Measurements from ENCODE around the gene PTPRD. TPM values are rescaled to one million over a fixed set of nuclear protein-coding genes. Genes with fewer than 3 reads are reported as not detected.

PTPRD gene
- total and polyA plus RNA-seq, 2 donors: 2.2 to 13.5 TPM

GRCh38 chr9:8899511-8899910 lies 1713.3 kb downstream of the PTPRD start:
- no peak overlapping the region for H3K27ac ChIP-seq (ENCODE audit: low read depth in 1 of 2, low read length in 1 of 2)
- H3K27me3 ChIP-seq (ENCODE audit: control insufficient read depth in 2 of 2, insufficient read depth in 1 of 2, low read length in 1 of 2): no peaks in the 10 kb centered on the region
- DNase-seq (ENCODE audit: low read depth in 6 of 9, low spot score in 9 of 9): no peak
- no peaks in the 10 kb centered on the region for H3K4me1 ChIP-seq (ENCODE audit: control insufficient read depth in 2 of 2, insufficient read depth in 2 of 2, low read length in 2 of 2)
- H3K36me3 ChIP-seq (ENCODE audit: control insufficient read depth in 2 of 2, insufficient read depth in 2 of 2, low read length in 1 of 2): no peaks in the 10 kb centered on the region
- whole genome bisulfite sequencing: 81% methylated on average over 4 of the region's 4 CpGs
- no peaks in the 10 kb centered on the region for H3K9me3 ChIP-seq (ENCODE audit: control insufficient read depth in 2 of 2, insufficient read depth in 1 of 2, low read length in 1 of 2)
- H3K4me3 ChIP-seq (ENCODE audit: low read length in 2 of 2): no peak overlapping the region

GRCh38 chr9:8895861-8896224 lies 1717.0 kb downstream of the PTPRD start:
- Histone ChIP-seq H3K27me3 (ENCODE audit: control insufficient read depth in 2 of 2, insufficient read depth in 1 of 2, low read length in 1 of 2) (no peaks in the 10 kb centered on the region), H3K9me3 (ENCODE audit: control insufficient read depth in 2 of 2, insufficient read depth in 1 of 2, low read length in 1 of 2) (no peaks in the 10 kb centered on the region), H3K27ac (ENCODE audit: low read depth in 1 of 2, low read length in 1 of 2) (no peak overlapping the region), H3K4me1 (ENCODE audit: control insufficient read depth in 2 of 2, insufficient read depth in 2 of 2, low read length in 2 of 2) (no peaks in the 10 kb centered on the region), H3K4me3 (ENCODE audit: low read length in 2 of 2) (no peak overlapping the region), H3K36me3 (ENCODE audit: control insufficient read depth in 2 of 2, insufficient read depth in 2 of 2, low read length in 1 of 2) (no peaks in the 10 kb centered on the region)
- WGBS: 43% methylated on average over 3 of the region's 3 CpGs
- peak in 8 of 9 donors; percentile 25 to 75 (median 40) for DNase-seq (ENCODE audit: low read depth in 6 of 9, low spot score in 9 of 9)

GRCh38 chr9:8895106-8895860 lies 1717.5 kb downstream of the PTPRD start:
- H3K27ac ChIP-seq (ENCODE audit: low read depth in 1 of 2, low read length in 1 of 2): no peak overlapping the region
- DNase-seq (ENCODE audit: low read depth in 6 of 9, low spot score in 9 of 9): no peak
- no peaks in the 10 kb centered on the region for H3K36me3 ChIP-seq (ENCODE audit: control insufficient read depth in 2 of 2, insufficient read depth in 2 of 2, low read length in 1 of 2)

DNA sequence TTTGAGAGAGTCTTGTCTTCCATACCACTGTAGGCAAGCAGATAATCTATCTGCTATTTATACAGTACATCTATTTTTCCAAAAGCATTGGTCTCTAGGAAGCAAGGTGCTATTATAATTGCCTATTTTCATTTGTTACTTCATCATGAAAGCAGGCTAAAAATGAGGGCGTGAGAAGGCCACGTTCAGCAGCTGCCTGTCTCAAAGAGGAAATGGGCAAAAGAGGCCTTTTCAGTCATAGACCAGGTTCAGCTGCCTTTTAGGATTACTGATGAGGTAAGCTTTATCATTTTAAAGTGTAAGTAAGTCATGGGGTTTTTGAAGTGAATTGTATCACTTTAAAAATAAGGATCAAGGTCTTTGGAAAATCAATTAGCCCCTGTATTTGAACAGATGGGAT lies 1722.1 kb downstream of the PTPRD start:
- no peaks in the 10 kb centered on the region for H3K36me3 ChIP-seq (ENCODE audit: control insufficient read depth in 2 of 2, insufficient read depth in 2 of 2, low read length in 1 of 2)
- no peak overlapping the region for H3K4me3 ChIP-seq (ENCODE audit: low read length in 2 of 2)
- WGBS: 56% methylated on average over 2 of the region's 2 CpGs
- no peaks in the 10 kb centered on the region for H3K9me3 ChIP-seq (ENCODE audit: control insufficient read depth in 2 of 2, insufficient read depth in 1 of 2, low read length in 1 of 2)
- no peak overlapping the region for H3K27ac ChIP-seq (ENCODE audit: low read depth in 1 of 2, low read length in 1 of 2)
- no peaks in the 10 kb centered on the region for H3K27me3 ChIP-seq (ENCODE audit: control insufficient read depth in 2 of 2, insufficient read depth in 1 of 2, low read length in 1 of 2)
- DNase-seq (ENCODE audit: low read depth in 6 of 9, low spot score in 9 of 9): no peak
- no peaks in the 10 kb centered on the region for H3K4me1 ChIP-seq (ENCODE audit: control insufficient read depth in 2 of 2, insufficient read depth in 2 of 2, low read length in 2 of 2)

More at GRCh38 chr9:8895106-8895860, 1717.5 kb downstream of the PTPRD start:
- Histone ChIP-seq H3K4me1 (ENCODE audit: control insufficient read depth in 2 of 2, insufficient read depth in 2 of 2, low read length in 2 of 2) (no peaks in the 10 kb centered on the region), H3K9me3 (ENCODE audit: control insufficient read depth in 2 of 2, insufficient read depth in 1 of 2, low read length in 1 of 2) (no peaks in the 10 kb centered on the region), H3K27me3 (ENCODE audit: control insufficient read depth in 2 of 2, insufficient read depth in 1 of 2, low read length in 1 of 2) (no peaks in the 10 kb centered on the region), H3K4me3 (ENCODE audit: low read length in 2 of 2) (no peak overlapping the region)
- 70% methylated on average over 4 of the region's 4 CpGs for WGBS

DNA sequence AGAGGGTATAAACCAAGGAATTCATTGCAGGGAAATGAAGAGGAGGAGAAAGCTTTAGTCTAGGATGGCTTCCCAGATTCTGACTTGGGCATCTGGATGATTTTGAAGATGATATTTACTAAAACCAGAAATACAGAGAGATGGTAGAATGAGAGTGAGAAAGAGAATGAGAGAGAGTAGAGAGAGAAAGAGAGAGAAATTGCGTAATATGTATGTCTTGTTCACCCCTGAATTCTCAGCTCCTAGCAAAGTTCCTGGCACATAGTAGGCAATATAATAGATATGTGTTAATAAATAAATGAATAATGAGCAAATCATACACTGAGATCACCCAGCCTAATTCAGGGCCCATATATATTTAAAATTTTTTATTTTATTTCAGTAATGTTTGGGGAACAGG lies 1723.7 kb downstream of the PTPRD start:
- Histone ChIP-seq H3K4me3 (ENCODE audit: low read length in 2 of 2) (no peak overlapping the region), H3K27ac (ENCODE audit: low read depth in 1 of 2, low read length in 1 of 2) (no peak overlapping the region), H3K4me1 (ENCODE audit: control insufficient read depth in 2 of 2, insufficient read depth in 2 of 2, low read length in 2 of 2) (no peaks in the 10 kb centered on the region), H3K9me3 (ENCODE audit: control insufficient read depth in 2 of 2, insufficient read depth in 1 of 2, low read length in 1 of 2) (no peaks in the 10 kb centered on the region), H3K36me3 (ENCODE audit: control insufficient read depth in 2 of 2, insufficient read depth in 2 of 2, low read length in 1 of 2) (no peaks in the 10 kb centered on the region), H3K27me3 (ENCODE audit: control insufficient read depth in 2 of 2, insufficient read depth in 1 of 2, low read length in 1 of 2) (no peaks in the 10 kb centered on the region)
- DNase-seq (ENCODE audit: low read depth in 6 of 9, low spot score in 9 of 9): no peak
- 100% methylated on average over 1 of the region's 1 CpG for WGBS

GRCh38 chr9:8888591-8888990 lies 1724.2 kb downstream of the PTPRD start:
- Histone ChIP-seq H3K4me1 (ENCODE audit: control insufficient read depth in 2 of 2, insufficient read depth in 2 of 2, low read length in 2 of 2) (no peaks in the 10 kb centered on the region), H3K36me3 (ENCODE audit: control insufficient read depth in 2 of 2, insufficient read depth in 2 of 2, low read length in 1 of 2) (no peaks in the 10 kb centered on the region), H3K27ac (ENCODE audit: low read depth in 1 of 2, low read length in 1 of 2) (no peak overlapping the region), H3K27me3 (ENCODE audit: control insufficient read depth in 2 of 2, insufficient read depth in 1 of 2, low read length in 1 of 2) (no peaks in the 10 kb centered on the region), H3K9me3 (ENCODE audit: control insufficient read depth in 2 of 2, insufficient read depth in 1 of 2, low read length in 1 of 2) (no peaks in the 10 kb centered on the region), H3K4me3 (ENCODE audit: low read length in 2 of 2) (no peak overlapping the region)
- no peak for DNase-seq (ENCODE audit: low read depth in 6 of 9, low spot score in 9 of 9)
- WGBS: 94% methylated on average over 1 of the region's 1 CpG

DNA sequence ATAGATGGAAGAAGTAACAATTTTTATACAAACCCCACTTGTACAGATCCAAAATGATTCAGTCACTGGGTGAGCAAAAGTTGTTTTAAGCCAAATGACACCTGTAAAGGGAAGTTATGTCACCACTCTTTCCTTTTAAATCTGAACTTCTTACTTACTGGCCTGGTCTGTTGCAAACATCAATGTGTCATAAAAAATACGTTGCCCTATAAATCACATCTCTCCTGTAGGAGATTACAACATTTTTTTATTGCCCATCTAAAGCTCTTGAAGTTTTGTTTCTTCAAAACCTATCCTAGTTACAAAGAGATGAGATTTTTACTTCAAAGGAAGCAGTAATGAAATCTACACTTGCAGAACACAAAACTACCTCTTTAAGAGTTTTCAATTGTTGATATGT lies 1725.4 kb downstream of the PTPRD start:
- DNase-seq (ENCODE audit: low read depth in 6 of 9, low spot score in 9 of 9): no peak
- H3K9me3 ChIP-seq (ENCODE audit: control insufficient read depth in 2 of 2, insufficient read depth in 1 of 2, low read length in 1 of 2): no peaks in the 10 kb centered on the region
- no peak overlapping the region for H3K4me3 ChIP-seq (ENCODE audit: low read length in 2 of 2)
- H3K4me1 ChIP-seq (ENCODE audit: control insufficient read depth in 2 of 2, insufficient read depth in 2 of 2, low read length in 2 of 2): no peaks in the 10 kb centered on the region
- WGBS: 36% methylated on average over 1 of the region's 1 CpG
- H3K27me3 ChIP-seq (ENCODE audit: control insufficient read depth in 2 of 2, insufficient read depth in 1 of 2, low read length in 1 of 2): no peaks in the 10 kb centered on the region
- H3K36me3 ChIP-seq (ENCODE audit: control insufficient read depth in 2 of 2, insufficient read depth in 2 of 2, low read length in 1 of 2): no peaks in the 10 kb centered on the region
- no peak overlapping the region for H3K27ac ChIP-seq (ENCODE audit: low read depth in 1 of 2, low read length in 1 of 2)

DNA sequence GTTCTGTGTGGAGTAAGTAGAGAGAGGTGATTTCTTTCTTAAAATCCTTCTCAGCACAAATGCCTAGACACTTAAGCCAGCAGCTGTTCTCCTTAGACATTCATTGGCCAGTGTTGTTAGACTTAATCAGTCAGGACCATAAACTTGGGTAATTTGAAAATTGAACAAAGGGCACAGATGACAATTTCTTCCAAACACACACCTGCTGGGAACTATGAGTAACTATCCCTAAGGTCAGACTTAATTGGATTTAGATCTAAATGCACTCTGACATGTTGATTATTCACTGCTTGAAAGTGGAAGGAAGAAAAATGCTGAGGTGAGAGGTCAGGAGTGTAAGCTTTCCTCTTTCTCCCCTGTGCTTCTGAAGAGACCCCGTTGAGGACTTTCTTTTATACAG lies 1729.5 kb downstream of the PTPRD start:
- no peaks in the 10 kb centered on the region for H3K4me1 ChIP-seq (ENCODE audit: control insufficient read depth in 2 of 2, insufficient read depth in 2 of 2, low read length in 2 of 2)
- H3K4me3 ChIP-seq (ENCODE audit: low read length in 2 of 2): no peak overlapping the region
- no peaks in the 10 kb centered on the region for H3K36me3 ChIP-seq (ENCODE audit: control insufficient read depth in 2 of 2, insufficient read depth in 2 of 2, low read length in 1 of 2)
- no peak for DNase-seq (ENCODE audit: low read depth in 6 of 9, low spot score in 9 of 9)
- 87% methylated on average over 1 of the region's 1 CpG for WGBS
- no peaks in the 10 kb centered on the region for H3K27me3 ChIP-seq (ENCODE audit: control insufficient read depth in 2 of 2, insufficient read depth in 1 of 2, low read length in 1 of 2)
- no peak overlapping the region for H3K27ac ChIP-seq (ENCODE audit: low read depth in 1 of 2, low read length in 1 of 2)
- H3K9me3 ChIP-seq (ENCODE audit: control insufficient read depth in 2 of 2, insufficient read depth in 1 of 2, low read length in 1 of 2): no peaks in the 10 kb centered on the region

- H3K4me3 ChIP-seq (ENCODE audit: low read length in 2 of 2): no peak overlapping the region
- WGBS: 76% methylated on average over 3 of the region's 3 CpGs
- no peaks in the 10 kb centered on the region for H3K36me3 ChIP-seq (ENCODE audit: control insufficient read depth in 2 of 2, insufficient read depth in 2 of 2, low read length in 1 of 2)
- no peaks in the 10 kb centered on the region for H3K9me3 ChIP-seq (ENCODE audit: control insufficient read depth in 2 of 2, insufficient read depth in 1 of 2, low read length in 1 of 2)
- DNase-seq (ENCODE audit: low read depth in 6 of 9, low spot score in 9 of 9): no peak
- no peaks in the 10 kb centered on the region for H3K4me1 ChIP-seq (ENCODE audit: control insufficient read depth in 2 of 2, insufficient read depth in 2 of 2, low read length in 2 of 2)
- H3K27me3 ChIP-seq (ENCODE audit: control insufficient read depth in 2 of 2, insufficient read depth in 1 of 2, low read length in 1 of 2): no peaks in the 10 kb centered on the region
- no peak overlapping the region for H3K27ac ChIP-seq (ENCODE audit: low read depth in 1 of 2, low read length in 1 of 2)
Measured at GRCh38 chr9:8880060-8880459, 1732.7 kb downstream of the PTPRD start.

Data from thymus (tissue), 11 donors.